Panc1 (cell line): ENCODE measurements around the gene IL1A.

ENCODE experiments used
- CTCF ChIP-seq: fragments of 450-650 bp; IDR thresholded peaks from 2 replicates; pipeline ENCODE4 v1.5.1; 2017; ENCODE audit warnings: mild to moderate bottlenecking
- POLR2AphosphoS5 ChIP-seq: IDR thresholded peaks from 2 replicates; pipeline ENCODE4 v1.6.1; 2012; ENCODE audit warnings: mild to moderate bottlenecking, low read depth, low read length, moderate library complexity
- SIN3A ChIP-seq: IDR thresholded peaks from 2 replicates; pipeline ENCODE4 v1.6.1; 2012; ENCODE audit warnings: low read depth, mild to moderate bottlenecking, low read length, moderate library complexity, borderline replicate concordance; ENCODE audit not compliant: insufficient read depth
- TF ChIP-seq, protein P1 (sequence below), 2 experiments: IDR thresholded peaks; 2 replicates each; pipeline ENCODE4 v1.6.1; 2011 to 2012; ENCODE audit warnings: low read depth in 2 of 2, control low read depth in 1 of 2, low read length in 1 of 2, mild to moderate bottlenecking in 1 of 2, moderate library complexity in 1 of 2; ENCODE audit not compliant: insufficient read depth in 1 of 2

DNA sequence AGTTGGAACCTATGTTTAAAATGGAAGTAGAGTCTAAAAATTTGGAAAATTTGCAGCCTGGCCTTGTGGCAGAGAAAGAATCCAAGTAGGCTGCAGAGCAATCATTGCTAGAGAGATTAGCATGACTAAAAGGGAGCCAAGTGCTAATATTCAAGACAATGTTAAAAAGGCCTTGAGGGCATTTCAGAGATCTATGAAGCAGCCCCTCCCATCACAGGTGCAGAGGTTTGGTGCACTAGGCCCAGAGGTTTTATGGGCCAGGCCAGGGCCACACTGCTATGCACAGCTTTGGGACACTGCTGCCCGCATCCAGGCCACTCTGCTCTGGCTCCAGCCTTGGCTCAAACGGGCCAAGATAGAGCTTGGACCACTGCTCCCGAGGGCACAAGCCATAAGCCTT is 6.7 kb upstream of the IL1A start:
- TF ChIP-seq CTCF, result no peak
- no peak for TF ChIP-seq POLR2AphosphoS5
- TF ChIP-seq, protein P1, sequence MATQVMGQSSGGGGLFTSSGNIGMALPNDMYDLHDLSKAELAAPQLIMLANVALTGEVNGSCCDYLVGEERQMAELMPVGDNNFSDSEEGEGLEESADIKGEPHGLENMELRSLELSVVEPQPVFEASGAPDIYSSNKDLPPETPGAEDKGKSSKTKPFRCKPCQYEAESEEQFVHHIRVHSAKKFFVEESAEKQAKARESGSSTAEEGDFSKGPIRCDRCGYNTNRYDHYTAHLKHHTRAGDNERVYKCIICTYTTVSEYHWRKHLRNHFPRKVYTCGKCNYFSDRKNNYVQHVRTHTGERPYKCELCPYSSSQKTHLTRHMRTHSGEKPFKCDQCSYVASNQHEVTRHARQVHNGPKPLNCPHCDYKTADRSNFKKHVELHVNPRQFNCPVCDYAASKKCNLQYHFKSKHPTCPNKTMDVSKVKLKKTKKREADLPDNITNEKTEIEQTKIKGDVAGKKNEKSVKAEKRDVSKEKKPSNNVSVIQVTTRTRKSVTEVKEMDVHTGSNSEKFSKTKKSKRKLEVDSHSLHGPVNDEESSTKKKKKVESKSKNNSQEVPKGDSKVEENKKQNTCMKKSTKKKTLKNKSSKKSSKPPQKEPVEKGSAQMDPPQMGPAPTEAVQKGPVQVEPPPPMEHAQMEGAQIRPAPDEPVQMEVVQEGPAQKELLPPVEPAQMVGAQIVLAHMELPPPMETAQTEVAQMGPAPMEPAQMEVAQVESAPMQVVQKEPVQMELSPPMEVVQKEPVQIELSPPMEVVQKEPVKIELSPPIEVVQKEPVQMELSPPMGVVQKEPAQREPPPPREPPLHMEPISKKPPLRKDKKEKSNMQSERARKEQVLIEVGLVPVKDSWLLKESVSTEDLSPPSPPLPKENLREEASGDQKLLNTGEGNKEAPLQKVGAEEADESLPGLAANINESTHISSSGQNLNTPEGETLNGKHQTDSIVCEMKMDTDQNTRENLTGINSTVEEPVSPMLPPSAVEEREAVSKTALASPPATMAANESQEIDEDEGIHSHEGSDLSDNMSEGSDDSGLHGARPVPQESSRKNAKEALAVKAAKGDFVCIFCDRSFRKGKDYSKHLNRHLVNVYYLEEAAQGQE (IDR thresholded peaks at IDR 0.05; ENCODE audit: insufficient read depth in 1 of 2, low read depth in 2 of 2, low read length in 1 of 2), result no peak
- no peak for TF ChIP-seq SIN3A
